SU-DHL-6 (cell line): ENCODE measurements around the gene LTB4R.

Source experiments
- H2AFZ ChIP-seq: fragments of 200-600 bp; sonication (generic); 2 replicates; pipeline ENCODE4 v1.6.1; 2014; ENCODE audit warnings: low read depth, mild to moderate bottlenecking, moderate library complexity, mixed read lengths, antibody characterized with exemption, low read length; ENCODE audit not compliant: severe bottlenecking
- H3F3A ChIP-seq: fragments of 200-600 bp; shearing (Covaris generic); 2 replicates; pipeline ENCODE4 v1.6.0; 2016; ENCODE audit warnings: antibody characterized with exemption, mild to moderate bottlenecking; ENCODE audit not compliant: insufficient read depth
- H3K27ac ChIP-seq: fragments of 200-600 bp; sonication (generic); 2 replicates; pipeline ENCODE4 v1.5.1; 2016; ENCODE audit warnings: low read depth, mild to moderate bottlenecking, low read length, moderate library complexity, mixed read lengths
- H3K27me3 ChIP-seq: fragments of 200-600 bp; sonication (generic), shearing (Covaris generic); 2 replicates; pipeline ENCODE4 v1.6.0; 2014; ENCODE audit warnings: mild to moderate bottlenecking, low read length
- H3K36me3 ChIP-seq: fragments of 200-600 bp; sonication (generic); 2 replicates; pipeline ENCODE4 v1.6.1; 2014; ENCODE audit warnings: mild to moderate bottlenecking, low read length, mixed read lengths
- H3K4me2 ChIP-seq: fragments of 300-600, 200-600 bp; shearing (Covaris generic), sonication (generic); 2 replicates; pipeline ENCODE4 v1.6.0; 2014; ENCODE audit warnings: low read length, low read depth, mild to moderate bottlenecking; ENCODE audit not compliant: poor library complexity, severe bottlenecking
- H3K4me3 ChIP-seq: fragments of 200-600 bp; sonication (generic); 2 replicates; pipeline ENCODE4 v1.5.1; 2014; ENCODE audit warnings: antibody characterized with exemption, low read length, mild to moderate bottlenecking, mixed read lengths; ENCODE audit not compliant: insufficient read depth, poor library complexity, severe bottlenecking
- H3K79me2 ChIP-seq: fragments of 200-600 bp; sonication (generic); 2 replicates; pipeline ENCODE4 v1.6.1; 2014; ENCODE audit warnings: mild to moderate bottlenecking, low read length, moderate library complexity; ENCODE audit not compliant: insufficient read depth
- H3K9ac ChIP-seq: fragments of 200-600 bp; sonication (generic); 2 replicates; pipeline ENCODE4 v1.7.0; 2014; ENCODE audit warnings: mild to moderate bottlenecking, low read length
- H3K9me2 ChIP-seq: fragments of 200-600 bp; sonication (generic); replicated peaks from 2 replicates; pipeline ENCODE4 v1.6.1; 2014; ENCODE audit warnings: low read length; ENCODE audit not compliant: insufficient read depth
- H3K9me3 ChIP-seq: fragments of 200-600 bp; sonication (generic); 2 replicates; pipeline ENCODE4 v1.6.1; 2014; ENCODE audit warnings: low read length, mixed read lengths; ENCODE audit not compliant: insufficient read depth
- H4K20me1 ChIP-seq: fragments of 200-600 bp; sonication (generic); 2 replicates; pipeline ENCODE4 v1.6.1; 2014; ENCODE audit warnings: low read depth, mild to moderate bottlenecking, antibody characterized with exemption, low read length, moderate library complexity, mixed read lengths
- CTCF ChIP-seq: fragments of 200-600 bp; sonication (generic); IDR thresholded peaks from one replicate; pipeline ENCODE4 v1.5.1; 2017; ENCODE audit warnings: antibody characterized with exemption, mild to moderate bottlenecking, low read length, moderate library complexity; ENCODE audit not compliant: insufficient read depth, poor library complexity, severe bottlenecking
- EZH2phosphoT487 ChIP-seq: fragments of 200-600 bp; sonication (generic), shearing (Covaris generic); conservative IDR thresholded peaks from 2 replicates; pipeline ENCODE4 v1.6.1; 2018; ENCODE audit warnings: mild to moderate bottlenecking, antibody characterized with exemption, low read length, moderate library complexity, mixed read lengths

LTB4R gene

GRCh38 chr14:24284501-24285035, 26.7 kb upstream of the LTB4R start:
- Histone ChIP-seq H3K27ac (no peak overlapping the region), H3K9me3 (no peaks in the 10 kb centered on the region), H3K27me3 (no peaks in the 10 kb centered on the region), H3K4me3 (no peak overlapping the region), H3K36me3 (no peaks in the 10 kb centered on the region), H3K9ac (no peak overlapping the region), H2AFZ (no peak overlapping the region), H4K20me1 (no peaks in the 10 kb centered on the region), H3K9me2 (no peaks in the 10 kb centered on the region), H3K79me2 (no peaks in the 10 kb centered on the region), H3F3A (no peaks in the 10 kb centered on the region), H3K4me2 (no peak overlapping the region)
- TF ChIP-seq CTCF (no peak), EZH2phosphoT487 (no peak)

GRCh38 chr14:24285351-24285750, 26.0 kb upstream of the LTB4R start:
- Histone ChIP-seq H3K79me2 (no peaks in the 10 kb centered on the region), H2AFZ (no peak overlapping the region), H3K27me3 (no peaks in the 10 kb centered on the region), H3K9me3 (no peaks in the 10 kb centered on the region), H3F3A (no peaks in the 10 kb centered on the region), H3K9ac (no peak overlapping the region), H3K4me3 (no peak overlapping the region), H3K27ac (no peak overlapping the region), H3K9me2 (no peaks in the 10 kb centered on the region), H4K20me1 (no peaks in the 10 kb centered on the region), H3K36me3 (no peaks in the 10 kb centered on the region), H3K4me2 (no peak overlapping the region)
- TF ChIP-seq EZH2phosphoT487 (no peak), CTCF (no peak)

- no peaks in the 10 kb centered on the region for H3K36me3 ChIP-seq
- no peaks in the 10 kb centered on the region for H3K27me3 ChIP-seq
- no peak overlapping the region for H3K27ac ChIP-seq
- no peak overlapping the region for H3K4me2 ChIP-seq
- no peak overlapping the region for H3K4me3 ChIP-seq
- H4K20me1 ChIP-seq = no peaks in the 10 kb centered on the region
- H3K9me3 ChIP-seq = no peaks in the 10 kb centered on the region
- TF ChIP-seq EZH2phosphoT487 = no peak
- TF ChIP-seq CTCF = no peak
- H3K79me2 ChIP-seq = no peaks in the 10 kb centered on the region
- no peaks in the 10 kb centered on the region for H3K9me2 ChIP-seq
- H3F3A ChIP-seq = no peaks in the 10 kb centered on the region
- H3K9ac ChIP-seq = no peak overlapping the region
- no peak overlapping the region for H2AFZ ChIP-seq
Measured at GRCh38 chr14:24286996-24287395, 24.3 kb upstream of the LTB4R start.
